NCI-H1048 (cell line): ENCODE results near the gene IL2.

ENCODE experiments used
- DNase-seq: peaks from one replicate; lab custom pipeline; 2025; lab: John Stamatoyannopoulos, UW

IL2 gene

GRCh38 chr4:122456231-122457116 lies at the start of gene IL2:
Gene IL2, minus strand, starts transcription at chr4:122456725. Its CDS starts 285 bp downstream, at chr4:122456440.
- DNase-seq: no peak

DNA sequence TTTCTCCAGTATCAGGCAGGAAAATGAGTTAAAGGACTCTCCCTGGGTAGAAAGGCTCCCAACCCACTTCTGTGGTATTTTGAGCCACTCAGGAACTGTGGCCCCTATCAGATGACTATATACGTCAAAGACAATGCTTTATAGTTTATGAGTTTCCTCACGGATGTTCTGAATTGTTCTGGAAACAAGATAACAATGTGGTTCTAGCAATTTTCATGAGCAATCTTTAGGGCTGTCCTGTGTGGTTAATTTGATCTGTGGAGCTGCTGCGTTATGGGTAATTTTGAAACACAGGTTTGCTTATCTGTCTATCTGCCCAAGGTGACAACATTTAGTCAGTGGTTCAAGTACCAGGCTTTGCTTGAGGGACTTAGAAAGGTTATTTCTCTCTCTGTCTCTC lies 46.7 kb upstream of the IL2 start:
- DNase-seq: no peak

DNA sequence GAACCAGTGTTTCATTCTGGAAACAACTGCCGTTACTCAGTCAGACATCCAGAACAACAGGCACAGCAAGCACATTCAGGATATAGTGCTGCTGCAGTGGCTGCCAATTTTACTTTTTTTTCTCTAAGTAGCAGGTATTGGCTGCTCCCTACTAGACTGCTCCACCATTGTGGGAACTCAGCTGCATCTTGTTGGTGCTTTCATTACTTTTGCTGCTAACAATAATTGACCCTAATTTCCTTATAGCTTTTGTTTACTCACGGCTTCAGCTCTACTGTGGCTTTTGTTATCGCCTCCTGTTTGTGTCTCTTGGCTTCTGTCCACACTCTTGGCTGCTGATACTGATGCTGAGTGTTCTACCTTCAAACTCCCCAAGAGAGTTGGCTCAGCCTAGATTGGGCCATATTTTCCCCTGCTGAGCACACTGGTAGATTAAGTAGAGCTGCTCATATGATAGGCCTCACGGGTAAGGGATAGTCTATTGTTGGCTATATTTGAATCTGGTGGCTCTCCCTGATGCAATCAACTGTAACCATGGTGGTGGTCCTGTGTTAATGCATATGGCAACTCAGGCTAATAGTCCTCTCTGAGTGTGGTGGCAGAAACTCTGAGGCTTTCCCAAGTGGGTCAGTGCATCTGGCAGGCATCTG lies 44.5 kb upstream of the IL2 start:
- DNase-seq: no peak

- no peak for DNase-seq
Measured at GRCh38 chr4:122489061-122489460, 32.5 kb upstream of the IL2 start.

DNA sequence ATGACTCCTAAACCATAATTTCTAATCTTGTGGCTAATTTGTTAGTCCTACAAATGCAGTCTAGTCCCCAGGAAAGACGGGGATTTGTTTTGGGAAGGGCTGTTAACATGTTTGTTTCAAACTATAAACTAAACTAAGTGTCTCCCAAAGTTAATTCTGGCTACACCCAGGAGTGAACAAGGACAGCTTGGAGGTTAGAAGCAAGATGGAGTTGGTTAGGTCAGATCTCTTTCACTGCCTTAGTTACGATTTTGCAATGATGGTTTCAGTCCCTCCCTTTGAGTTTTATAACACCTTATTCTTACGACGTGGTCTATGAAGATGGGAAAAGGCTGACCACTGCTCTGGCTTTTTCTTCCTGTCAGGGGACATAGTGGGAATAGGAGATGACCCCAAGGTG lies 27.0 kb upstream of the IL2 start:
- DNase-seq: no peak

DNA sequence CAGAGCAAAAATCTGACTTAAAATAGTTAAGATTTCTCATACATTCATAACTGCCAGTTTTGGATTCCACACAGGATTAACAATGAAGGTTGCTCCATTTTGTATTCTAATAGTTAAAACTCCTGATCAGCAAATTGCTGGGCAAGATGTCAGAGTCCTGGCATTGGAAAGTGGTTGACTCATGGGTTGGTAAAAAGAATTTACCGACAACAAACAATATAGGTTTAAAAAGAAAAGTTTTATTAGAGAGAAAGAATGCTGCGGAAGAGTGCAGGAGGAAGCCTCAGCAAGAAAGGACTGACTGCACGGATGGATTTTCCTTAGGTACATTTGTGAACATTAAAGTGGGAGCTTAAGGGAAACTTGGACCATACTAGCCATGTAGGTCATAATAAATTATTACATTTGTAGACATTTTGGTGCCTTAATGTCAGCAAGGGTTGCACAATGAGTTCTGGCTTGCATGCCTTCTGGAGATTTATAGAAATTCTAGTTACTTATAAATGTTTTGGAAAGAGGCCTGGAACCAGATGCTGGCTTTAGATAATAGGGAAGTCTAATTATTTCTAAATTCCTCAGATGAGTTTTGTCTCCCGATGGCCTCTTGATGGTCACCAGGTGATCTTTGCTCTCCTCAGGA lies 25.4 kb upstream of the IL2 start:
- no peak for DNase-seq

DNA sequence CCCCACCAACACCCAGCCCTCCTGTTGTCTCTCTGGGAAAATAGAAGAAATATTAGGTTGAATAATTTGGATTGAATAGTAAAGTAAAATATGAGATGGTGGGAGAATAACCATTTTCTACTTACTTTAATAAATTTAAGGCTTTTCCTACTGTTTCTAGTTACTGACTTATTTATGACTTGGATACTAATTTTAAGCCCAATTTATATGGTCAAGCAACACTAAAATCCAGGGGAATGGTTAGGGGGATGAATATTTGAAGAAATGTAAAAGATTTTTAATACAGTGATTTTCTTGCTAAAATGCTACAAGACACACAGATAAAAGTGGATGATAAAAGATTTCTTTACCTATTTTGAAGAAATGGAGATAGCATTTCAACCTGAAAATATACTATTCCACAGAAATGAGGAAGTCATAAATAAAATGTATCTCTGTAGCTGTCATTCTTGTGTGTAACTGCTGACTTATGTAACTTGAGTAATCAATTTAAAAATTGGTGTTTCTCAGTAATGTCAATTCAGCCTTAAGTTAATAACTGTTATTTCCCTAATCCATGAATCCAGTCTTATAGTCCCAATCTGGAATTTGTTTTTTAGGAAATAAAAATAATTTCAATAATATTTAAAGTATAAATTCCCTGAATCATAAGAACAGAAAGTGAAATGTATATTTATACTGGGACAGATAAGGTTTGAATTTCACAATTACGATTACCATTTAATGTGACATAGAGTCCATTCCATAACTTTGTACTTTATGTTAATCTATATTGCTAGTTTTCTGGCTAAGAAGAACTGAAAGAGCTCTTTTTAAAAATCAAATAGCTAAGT lies 24.3 kb upstream of the IL2 start:
- no peak for DNase-seq

- DNase-seq: no peak
Measured at GRCh38 chr4:122479935-122480416, 23.5 kb upstream of the IL2 start.

- no peak for DNase-seq
Measured at GRCh38 chr4:122476745-122477144, 20.2 kb upstream of the IL2 start.

GRCh38 chr4:122476126-122476525 lies 19.6 kb upstream of the IL2 start:
- DNase-seq: no peak

GRCh38 chr4:122475233-122475632 lies 18.7 kb upstream of the IL2 start:
- no peak for DNase-seq

DNA sequence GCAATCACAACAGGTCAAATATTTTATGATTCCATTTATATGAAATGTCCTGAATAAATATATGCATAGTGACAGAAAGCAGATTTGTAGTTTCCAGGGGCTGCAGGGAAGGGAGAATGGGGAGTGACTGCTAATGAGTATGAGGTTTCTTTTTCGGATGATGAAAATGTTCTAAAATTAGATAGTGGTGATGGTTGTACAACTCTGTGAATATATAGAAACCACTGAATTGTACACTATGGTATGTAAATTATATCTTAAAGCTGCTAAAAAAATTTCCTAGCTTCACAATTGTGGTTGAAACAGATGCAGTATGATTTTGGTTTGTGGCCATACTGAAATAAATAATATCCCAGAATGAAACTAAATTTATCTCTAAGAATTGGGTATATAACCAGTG lies 12.9 kb upstream of the IL2 start:
- no peak for DNase-seq

GRCh38 chr4:122458625-122459024 lies 2.1 kb upstream of the IL2 start:
- DNase-seq: no peak

DNA sequence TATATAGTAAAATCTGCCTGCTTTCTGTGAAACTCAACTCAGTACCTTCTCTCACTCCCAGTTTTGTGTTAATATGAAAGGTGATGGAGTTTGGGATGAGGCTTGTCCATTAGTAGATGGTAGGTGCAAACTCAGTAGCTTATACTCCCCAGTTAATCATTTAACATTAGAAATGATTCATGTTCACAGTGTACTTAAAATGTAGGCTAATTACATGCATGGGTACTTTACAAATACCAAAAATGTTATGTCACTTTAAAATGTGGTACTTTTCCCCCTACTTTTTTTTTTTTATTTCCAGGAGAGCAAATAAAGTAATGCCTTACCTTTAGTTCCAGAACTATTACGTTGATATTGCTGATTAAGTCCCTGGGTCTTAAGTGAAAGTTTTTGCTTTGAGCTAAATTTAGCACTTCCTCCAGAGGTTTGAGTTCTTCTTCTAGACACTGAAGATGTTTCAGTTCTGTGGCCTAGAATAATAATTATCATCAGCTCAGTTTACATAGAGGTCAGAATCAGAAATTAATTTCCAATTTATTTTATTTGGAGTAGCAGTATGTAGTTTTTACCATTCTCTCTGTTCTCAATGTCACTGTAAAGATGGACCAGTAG lies 3.0 kb downstream of the IL2 start:
- no peak for DNase-seq

GRCh38 chr4:122450847-122451246 lies 5.7 kb downstream of the IL2 start:
- no peak for DNase-seq

DNA sequence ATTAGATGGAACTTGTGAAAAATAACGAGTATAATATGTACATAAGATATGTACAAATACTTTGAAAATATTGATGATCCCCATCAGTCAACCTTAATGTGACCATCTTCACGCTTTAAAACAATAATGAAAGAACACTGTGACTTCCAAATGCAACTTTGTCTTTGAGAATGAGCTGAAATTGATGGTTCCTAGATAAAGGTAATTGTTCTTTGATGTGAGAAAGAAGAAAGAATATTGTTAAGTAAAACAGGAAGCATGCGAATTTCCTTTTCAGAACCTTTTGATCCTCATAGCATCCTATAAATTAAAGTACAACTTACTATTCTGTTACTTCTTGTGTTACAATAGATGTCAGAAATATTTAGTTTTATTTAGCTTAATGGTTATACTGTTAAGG lies 22.2 kb downstream of the IL2 start:
- no peak for DNase-seq

GRCh38 chr4:122431351-122431750 lies 25.2 kb downstream of the IL2 start:
- no peak for DNase-seq

DNA sequence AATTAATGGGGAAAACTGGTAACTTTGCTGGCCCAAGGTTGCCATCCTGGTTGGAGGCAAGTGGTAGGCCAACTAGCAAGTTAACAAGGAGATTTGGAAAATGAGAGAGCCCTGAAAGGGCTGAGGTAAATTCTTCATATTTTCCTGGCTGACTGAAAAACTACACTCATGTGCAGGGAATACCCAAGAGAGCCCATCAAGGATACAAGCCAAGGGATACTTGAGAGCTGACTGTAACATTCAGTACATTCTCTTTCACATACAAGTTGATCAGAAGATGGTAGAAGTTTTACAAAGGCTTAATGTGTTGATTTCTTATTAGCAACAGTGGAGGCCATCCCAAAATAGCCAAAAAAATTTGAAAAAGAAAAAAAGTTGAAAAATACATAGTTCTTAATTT lies 33.3 kb downstream of the IL2 start:
- DNase-seq: no peak

DNA sequence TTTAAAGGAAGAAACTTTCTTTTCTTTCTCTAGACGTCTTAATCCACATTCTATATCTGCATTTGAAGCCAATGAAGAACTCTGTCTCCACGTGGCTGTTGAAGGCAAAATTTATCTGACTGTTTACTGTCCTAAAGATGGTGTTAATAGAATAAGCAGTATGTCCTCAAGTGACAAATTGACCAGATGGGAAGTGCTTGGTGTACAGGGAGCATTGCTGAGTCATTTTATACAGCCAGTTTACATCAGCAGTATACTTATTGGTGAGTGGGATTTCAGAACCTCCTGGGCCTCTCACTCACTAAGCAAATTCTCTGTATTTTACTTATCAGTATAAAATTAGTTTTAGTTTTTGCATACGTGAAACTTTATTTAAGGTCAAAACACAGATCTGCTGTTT lies 44.0 kb downstream of the IL2 start:
- no peak for DNase-seq

GRCh38 chr4:122403861-122404260 lies 52.7 kb downstream of the IL2 start:
- DNase-seq: no peak
